Activated naive CD4-positive, alpha-beta T cell treated with Interleukin-2 at 50 U/mL for 16 hours (primary cell): Measurements from ENCODE around the gene CXCL12.

Experiments
- DNase-seq: peaks from one replicate; pipeline ENCODE4 v3.0.0-alpha.2; 2020

Gene CXCL12

DNA sequence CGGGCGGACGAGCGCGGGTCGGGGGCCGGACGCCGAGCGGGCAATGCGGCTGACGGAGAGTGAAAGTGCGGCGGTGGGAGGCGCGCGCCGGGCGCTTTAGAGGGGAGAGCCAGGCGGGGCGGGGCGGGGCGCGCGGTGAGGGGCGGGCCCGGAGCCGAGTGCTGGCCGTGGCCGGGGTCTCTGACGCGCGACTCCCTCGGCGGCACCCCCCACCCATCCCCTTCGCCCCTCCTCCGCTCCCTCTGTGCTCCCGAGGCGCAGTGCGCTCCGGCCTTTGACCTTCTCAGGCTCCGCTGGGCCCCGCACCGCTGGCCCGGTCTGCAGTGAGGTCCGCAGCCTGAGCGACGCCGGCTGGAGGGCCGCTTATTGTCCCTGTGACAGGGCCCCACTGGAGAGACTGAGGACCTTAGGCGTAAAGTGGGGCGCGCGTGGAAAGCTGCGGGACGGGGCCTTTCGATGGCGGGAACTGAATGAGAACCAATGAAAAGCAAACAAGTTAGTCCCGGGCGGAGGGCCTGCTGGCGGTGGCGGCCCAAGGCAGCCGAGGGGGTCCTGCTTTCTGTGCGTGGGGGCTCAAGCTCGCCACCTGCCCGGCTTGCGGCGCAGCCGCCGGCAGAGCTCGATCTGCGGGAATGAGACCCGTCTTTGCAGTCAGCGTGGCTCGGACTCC is at the start of gene CXCL12:
TSS of gene CXCL12 (minus strand) at position 72 of the 670 bp plus-strand sequence. CDS start 92 bp downstream, outside the sequence.
- no peak for DNase-seq

DNA sequence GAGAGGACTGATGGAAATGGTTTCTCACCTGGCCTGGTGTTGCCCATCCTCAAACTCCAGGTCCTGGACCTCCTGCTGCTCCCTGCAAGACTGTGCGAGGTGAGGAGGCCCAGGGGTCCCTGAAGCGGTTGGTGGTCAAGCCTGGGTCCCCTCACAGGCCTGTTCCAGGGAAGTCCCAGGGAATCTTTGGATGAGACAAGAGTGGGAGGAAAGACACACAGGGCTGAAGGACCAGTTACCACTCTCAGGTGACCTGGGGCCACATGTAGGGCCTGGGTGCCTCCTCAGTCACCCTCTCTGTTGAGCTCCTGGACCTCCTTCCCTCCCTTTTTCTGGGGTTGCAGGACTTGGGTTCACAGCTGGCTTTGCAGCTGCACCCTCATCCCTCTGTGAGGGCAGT is 42.6 kb upstream of the CXCL12 start:
- DNase-seq, result no peak

DNA sequence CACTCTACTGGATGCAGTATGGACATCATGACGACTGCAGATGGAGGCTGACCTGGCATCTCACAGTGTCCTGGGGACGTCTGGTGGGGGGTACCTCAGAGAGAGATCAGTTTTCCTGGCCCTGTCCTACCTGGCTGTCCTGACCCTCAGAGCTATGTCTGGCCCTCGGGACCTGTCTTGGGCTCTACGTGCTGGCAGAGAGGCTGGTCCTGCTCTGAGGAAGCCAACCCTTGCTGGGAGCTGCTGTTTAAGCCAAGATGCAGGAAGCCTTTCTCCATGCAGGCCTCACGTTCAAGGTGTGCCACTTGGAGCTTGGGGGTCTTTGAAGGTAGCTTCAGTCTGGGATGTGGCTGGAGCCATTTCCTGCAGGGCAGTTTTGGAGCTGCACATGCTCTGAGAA is 42.1 kb upstream of the CXCL12 start:
- no peak for DNase-seq

DNA sequence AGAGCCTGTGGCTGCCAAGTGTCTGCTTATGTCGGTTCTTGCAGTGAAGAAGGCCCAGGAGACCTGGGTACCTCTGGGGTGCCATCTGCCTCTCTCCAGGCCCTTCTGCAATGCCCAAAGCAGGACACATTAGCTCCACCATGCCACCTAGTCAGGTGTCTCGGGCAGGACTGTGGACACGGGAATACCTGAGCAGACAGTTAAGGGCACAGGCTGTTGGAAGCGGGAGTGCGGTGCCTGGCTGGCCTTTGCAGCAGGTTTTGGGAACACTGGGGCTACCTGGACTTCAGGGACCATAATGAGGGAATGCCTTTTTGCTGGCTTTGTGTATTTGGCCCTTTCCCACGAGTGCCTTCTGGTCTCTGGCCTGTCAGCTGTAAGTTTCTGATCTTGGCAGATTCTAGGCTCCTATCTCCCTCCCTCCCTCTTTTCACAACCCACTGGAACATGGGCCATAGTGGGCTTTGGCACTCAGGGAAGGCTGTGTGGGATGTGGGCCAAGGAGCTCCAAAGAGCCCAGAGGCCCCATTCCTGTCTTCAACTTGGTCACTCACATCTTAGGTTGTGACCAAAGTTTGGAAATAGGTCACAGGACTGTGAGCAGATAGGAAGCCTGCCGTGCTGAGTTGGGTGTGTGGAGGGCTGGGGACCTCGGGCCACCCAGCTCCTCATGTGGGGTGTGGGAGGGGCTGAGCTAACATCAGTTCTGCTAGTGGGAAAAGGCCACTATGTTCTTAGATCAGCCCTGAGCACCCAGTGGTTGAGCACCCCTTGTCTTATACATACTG is 41.5 kb upstream of the CXCL12 start:
- no peak for DNase-seq

DNA sequence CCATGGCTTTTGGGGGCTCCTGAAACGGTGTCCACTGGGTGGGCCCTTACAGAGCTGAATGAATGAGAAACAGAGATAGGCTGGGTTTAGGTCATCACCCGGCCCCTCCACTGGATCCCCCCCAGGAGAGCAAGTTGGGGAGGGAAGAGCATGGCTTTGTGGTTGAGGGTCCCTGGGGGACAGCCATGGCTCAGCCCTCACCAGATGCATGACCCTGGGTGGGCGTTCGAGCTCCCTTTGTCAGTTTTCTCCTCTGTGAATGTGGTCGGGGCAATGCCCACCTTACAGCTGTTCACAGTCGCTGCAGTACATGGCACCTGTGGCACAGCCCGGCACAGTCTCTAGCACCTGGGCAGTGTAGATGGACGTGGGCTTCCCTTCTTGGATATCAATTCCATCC is 40.6 kb upstream of the CXCL12 start:
- DNase-seq, result no peak

DNA sequence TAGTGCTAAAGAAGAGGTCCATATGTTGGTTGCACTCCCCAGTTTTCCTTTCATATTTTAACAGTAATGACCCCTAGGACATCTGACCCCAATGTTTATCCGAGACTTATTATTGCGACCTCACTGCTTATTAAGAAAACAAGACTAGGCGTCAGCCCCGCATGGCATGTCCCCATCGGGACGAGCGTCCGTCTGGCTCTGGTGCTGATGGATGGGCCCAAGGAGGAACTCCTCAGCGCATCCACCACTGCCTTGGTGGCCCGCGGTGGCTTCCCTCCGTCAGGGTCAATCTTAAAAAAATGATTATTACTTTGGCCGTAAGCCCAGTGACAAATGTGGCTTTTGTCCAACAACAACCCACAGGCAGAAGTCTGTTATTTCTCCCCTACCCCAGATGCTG is 40.1 kb upstream of the CXCL12 start:
- no peak for DNase-seq

DNA sequence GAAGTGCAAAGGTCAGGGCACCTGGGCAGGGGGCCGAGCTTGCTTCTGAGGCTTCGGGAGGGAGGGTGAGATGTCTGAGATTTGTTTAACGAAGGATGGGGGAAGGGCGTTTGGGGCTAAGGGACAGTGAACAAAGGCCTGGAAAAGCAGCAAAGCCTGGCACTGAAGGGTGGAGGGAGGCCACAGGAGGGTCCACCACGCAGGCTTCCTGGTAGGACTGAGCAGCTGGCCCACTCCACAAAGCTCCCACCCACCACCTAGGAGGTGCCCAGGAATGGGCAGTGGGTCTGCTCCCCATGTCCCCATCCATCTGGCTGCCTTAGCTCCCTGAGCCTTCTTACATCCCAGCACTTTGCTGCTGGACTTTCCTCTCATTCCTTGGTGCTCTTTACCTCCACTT is 39.4 kb upstream of the CXCL12 start:
- no peak for DNase-seq

DNA sequence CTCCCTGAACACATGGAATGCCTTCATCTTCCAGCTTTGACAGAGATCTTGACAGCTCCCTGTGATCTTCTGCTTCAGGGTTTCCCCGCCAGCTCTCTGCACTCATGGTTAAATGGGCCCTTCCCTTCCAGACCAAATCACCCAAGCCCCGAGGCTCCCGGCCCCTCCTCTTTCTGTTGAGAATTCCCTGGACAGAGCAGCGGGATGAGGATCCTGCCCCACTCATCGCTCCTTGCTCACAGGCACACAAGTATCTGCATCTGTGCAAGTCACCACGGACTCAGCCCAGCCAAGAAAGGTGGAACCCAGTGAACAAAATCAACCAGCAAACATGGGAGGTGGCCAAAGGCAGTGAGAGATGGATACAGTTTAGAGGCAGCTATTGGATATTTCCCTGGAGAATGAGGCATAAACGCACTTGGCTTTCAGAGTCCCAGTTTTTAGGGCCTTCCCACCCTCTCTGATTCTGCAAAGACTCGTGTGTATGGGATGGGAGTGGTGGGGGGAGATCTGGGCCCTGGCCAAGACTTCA is 37.7 kb upstream of the CXCL12 start:
- DNase-seq, result no peak

DNA sequence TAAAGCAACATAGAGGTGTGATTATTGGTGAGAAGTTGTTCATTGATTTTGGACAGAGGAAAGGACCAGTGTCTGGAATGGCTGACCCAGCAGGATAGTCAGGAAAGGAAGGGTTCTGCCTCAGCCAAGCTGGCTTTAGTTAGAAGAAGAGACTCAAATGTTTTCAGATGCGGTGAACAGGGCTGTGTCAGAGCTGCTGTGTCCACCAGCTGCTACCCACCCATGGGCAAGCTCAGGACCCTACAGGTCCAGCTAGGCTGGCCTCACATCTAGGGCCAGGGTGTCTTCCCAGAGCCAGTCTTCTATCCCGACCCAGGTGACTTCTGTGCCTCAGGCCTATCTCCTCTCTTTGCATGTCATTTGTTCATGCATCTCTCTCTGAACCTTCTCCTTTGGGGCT is 37.3 kb upstream of the CXCL12 start:
- no peak for DNase-seq

DNA sequence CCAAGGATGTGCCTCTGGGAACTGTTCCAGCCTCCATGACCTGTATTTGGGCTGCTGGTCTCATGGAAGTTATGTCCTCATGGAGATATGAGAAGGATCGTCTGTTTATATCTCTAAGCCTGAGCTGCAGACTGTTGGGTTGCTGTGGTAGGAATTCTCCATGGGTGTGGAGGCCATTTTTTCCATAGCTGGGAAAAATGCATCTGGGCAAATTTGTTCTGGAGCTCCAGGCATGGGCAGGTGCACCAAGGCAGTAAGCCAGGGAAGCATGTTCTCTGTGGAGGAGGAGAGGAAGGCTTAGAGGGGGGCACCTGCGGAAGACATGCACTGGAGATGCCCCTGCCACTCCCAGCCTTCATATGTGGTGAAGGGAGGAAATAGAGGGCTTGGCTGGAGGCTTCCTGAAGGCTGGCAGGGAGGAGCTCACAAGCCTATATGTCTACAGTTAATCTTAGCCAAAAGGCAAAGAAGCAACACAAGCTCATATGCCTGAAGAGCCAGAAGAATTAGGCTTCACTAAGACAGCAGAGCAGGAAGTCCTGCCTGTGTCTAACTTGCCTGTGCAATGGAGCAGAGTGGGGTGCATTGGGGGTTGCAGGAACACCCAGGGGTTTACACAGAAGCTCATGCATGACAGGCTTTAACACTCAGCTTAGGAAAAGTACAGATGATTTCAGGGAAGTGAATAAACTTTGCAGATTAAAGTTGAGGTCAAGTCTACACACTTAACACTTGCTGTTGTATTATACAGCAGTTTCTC is 35.1 kb upstream of the CXCL12 start:
- DNase-seq, result no peak

DNA sequence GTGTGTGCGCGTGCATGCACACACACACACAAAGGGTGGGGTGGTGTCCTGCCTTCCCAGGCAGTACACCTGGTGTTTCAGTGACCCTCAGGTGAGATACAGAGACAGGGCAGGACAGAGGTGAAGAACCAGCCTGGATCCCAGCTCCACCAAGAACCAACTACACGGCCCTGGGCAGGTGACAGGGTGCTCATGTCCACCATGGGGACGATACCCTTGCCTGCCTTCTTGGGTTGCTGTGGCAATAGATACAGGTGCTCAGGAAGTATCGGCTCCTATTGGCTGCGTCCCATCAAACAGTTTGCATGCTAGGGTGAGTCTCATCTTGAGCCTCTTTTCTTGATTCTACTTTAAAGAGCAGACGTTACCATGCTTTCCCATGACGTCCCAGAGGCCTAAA is 33.7 kb upstream of the CXCL12 start:
- DNase-seq, result no peak

DNA sequence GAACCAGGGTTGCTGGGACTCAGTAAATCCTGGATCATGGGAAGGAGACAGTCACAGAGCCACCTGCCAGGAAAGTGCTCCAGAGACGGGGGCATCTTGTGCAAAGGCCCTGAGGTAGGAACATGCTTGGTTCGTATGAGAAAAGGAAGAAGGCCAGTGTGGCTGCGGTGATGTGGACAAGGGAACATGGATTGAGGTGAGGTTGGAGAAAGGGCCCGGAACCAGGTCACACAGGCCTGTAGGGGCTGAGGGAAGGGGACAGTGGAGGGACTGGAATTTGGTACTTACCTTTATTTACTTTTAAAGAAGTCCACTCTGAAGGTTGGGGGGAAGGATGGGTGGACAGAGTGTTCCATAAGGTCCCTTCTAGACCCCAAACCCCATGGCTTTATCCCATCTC is 32.9 kb upstream of the CXCL12 start:
- DNase-seq, result no peak

DNA sequence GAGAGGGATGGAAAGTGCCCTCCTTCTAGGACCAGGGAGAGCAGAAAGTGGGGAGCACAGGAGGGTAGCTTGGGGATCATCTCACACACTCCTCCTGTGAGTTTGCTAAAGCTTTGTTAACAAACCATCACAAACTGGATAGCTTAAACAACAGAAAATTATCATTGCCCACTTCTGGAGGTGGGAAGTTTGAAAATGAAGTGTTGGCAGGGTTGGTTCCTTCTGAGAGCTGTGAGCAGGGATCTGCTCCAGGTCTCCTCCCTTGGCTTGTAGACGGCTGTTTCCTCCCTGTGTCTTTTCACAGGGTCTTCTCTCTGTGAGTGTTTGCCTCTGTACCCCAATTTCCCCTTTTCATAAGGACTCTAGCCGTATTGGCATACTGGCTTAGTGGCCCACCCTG is 32.0 kb upstream of the CXCL12 start:
- no peak for DNase-seq

DNA sequence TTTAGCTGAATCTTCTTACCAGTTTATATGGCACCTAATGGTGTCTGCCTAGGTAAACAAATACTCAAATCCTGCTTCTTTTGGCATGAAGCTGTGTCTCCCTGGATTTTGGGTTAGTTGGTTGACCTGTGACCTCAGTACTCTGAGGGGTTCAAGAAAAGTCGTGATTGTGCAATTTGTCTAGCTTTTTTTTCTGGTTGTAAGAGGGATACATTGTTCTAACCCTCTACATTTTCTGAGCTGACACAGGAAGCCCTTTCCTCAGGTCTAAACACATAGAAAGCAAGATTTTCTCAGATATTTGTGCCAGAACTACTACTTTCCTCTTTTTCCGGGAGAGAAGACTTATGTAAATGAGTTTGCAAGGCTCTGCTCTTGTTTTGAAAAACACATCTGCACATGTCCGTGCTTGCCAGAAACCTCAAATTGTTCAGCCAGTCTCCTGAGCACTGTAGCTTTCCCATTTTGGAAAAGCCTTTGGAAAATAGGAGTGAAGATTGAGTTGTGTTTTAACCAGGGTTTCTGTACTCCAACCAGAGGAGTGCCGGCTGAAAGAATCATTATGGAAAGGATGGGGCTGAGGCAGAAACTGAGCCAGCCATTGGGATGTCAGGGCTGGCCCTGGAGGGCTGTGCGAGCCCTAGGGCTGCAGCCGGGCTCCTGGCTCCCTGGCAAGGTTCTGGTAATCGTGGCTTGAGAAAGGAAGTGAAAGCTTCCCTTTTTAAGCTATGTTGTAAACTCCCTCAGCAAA is 31.3 kb upstream of the CXCL12 start:
- DNase-seq, result no peak

DNA sequence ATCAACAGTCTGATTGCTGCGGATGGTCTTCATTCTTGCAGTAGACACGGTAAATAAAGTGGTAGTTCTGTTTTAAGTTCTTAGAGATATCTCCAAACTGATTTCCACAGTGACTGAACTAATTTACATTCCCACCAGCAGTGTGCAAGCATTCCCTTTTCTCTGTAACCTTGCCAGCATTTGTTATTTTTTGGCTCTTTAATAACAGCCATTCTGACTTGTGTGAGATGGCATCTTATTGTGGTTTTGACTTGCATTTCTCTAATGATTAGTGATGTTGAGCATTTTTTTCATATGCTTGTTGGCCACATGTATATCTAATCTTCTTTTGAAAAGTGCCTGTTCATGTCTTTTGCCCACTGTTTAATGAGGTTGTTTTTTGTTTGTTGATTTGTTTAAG is 30.2 kb upstream of the CXCL12 start:
- DNase-seq, result no peak

DNA sequence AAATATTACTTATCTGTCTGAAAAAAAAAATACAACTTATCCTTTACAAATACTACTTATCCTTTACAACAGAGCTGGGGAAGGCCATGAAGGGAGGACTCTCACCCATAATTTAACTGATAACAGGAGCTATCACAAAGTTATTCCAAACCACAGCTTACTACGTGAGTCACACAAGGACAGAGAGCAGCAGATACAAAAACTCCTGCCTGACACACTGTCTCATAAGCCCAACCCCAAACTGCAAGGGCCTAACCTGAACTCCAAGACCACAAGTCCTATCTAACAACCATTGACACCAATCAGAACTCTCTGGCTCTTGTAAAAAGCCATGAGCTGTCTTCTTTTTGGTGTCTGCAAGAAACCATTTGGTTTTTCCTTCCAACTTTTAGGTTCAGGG is 28.5 kb upstream of the CXCL12 start:
- no peak for DNase-seq

DNA sequence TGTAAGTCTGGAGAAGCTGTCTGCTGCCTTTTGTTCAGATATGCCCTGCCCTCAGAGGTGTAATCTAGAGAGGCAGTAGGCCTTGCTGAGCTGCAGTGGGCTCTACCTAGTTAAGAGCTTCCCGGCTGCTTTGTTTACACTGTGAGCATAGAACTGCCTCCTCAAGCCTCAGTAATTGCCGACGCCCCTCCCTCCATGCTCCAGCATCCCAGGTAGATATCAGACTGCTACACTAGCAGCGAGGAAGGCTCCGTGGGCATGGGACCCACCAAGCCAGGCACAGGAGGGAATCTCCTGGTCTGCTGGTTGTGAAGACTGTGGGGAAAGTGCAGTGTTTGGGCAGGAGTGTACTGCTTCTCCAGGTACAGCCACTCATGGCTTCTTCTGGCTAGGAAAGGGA is 26.4 kb upstream of the CXCL12 start:
- DNase-seq, result no peak

DNA sequence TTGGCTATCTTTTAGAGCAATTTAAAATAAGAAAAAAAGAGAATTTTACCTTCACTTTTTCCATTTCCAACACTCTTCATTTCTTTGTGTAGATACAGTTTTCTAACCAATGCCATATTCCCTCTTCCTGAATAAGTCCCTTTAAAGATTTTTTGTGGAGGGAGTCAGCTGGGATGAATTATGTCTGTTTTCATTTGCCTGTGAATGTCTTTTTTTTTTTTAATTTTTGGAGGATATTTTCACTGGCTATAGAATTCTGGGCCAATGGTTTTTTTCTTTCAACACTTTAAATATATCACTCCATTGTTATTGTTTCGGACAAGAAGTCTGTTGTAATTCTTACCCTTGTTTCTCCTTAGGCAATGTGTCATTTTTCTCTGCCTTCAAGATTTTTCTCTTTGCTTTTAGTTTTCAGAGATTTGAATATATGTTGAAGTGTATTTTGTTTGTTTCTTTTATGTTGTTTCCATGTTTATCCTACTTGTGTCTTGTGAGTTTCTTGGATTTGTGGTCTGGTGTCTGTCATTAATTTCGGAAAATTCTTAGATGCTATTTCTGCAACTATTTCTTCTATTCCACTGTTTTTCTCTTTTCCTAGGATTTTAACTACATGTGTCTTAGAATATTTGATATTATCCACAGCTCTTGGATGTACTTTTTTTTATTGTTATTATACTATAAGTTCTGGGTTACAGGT is 20.0 kb upstream of the CXCL12 start:
- DNase-seq, result no peak

DNA sequence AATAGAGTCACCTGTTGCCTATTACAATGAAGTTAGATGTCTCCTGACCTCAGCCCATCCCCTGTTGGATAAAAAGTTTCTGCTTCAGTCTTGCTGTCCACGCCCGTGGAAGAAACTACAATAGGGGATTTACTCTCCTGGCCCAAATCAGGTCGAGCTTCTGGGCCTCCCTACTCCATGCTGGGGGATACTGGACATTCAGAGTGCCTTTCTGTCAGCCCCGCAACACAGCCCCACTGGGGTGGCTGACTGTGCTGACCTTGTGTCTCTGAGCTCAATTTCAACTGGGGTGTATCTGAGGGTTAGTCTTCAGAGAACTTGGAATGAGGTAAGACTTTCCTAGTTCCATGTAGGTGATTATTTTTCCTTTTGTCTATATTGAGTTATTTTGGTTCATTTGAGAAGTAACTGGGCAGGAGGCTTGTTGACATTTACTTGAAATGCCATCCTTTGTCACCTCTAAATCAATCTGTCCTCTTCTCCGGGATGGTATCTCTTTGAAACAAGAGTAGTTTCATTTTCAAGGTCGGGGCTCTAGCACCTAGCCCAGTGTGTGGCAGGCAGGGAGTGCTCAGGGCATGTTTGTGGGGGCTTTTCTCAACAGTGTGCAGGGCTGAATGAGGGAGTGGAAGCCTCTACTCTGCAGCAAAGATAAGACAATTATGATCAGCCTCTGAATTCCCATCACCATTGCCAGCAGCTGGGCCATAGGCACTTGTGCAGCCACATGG is 17.7 kb upstream of the CXCL12 start:
- DNase-seq, result no peak

DNA sequence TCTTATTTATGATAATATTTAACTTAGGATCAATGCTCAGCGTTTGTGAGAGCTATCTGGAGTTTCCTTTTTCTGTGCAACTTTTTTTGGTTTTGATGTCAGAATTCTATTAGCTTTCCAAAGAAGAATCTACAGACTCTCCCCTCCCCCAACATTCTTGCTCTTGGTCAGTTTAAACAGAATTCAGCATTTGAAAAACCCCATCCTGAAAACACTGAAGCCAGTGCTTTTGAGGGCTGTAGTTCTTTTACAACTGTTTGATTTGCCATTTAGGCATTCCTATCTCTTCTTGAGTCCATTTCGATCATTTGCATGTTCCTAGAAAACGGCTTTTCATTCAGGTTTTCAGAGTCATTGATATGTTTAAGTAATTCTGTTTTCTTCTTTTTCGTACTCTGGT is 15.6 kb upstream of the CXCL12 start:
- DNase-seq, result no peak

DNA sequence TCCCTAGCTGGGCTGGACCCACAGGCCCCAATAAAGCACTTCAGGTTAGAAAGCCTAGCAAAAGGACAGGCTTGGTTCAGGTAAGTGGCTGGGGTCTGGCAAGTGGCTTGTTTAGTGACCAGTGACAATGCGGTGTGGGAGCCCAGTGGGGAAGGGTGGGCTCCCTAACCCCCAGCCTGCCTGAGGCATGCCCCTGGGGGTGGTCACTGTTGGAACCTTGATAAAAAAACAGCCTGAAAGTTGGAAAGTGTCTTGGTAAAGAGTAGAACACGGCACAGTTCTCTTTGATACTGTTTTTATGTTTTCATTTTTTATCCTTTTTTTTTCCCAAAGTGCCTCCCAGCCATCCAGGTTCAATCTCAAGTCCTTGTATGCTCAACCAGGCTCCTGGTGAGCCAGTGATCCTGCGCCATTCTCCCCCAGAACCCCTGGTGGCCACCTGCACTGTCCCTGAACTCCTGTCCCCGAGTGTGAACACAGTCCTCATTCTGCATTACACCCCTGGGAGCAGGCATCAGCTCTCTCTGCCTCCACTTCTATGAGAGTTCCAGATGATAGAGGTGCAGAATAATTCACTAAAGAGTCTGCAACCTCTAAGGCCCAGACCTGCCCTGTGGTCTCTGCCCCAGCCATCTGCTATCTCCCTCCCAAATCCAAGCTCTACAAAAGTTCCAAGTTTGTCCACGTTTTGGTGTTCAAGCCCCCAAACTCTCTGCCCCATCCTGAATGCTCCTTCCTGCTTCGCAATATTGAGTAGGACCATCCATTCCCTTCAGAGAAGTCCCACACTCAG is 15.0 kb upstream of the CXCL12 start:
- DNase-seq, result no peak
